Measurements from ENCODE around the gene PTPN7.
"Not testable (repeated sequence)": the region's sequence is repeated elsewhere in the genome, so short reads cannot be mapped to it uniquely, and the experiment has no call there.

Gene PTPN7

GRCh38 chr1:202182040-202182877 lies 21.9 kb upstream of the PTPN7 start:
- Histone ChIP-seq H3K27me3 (ENCODE audit: low read depth) (peaks cover 5% of the 10 kb centered on the region; the same call in 1 of the 2 replicates), H3K9me3 (no peaks in the 10 kb centered on the region), H3K4me1 (no peaks in the 10 kb centered on the region), H3K4me3 (no peak overlapping the region), H3K36me3 (replicated peaks) (no peaks in the 10 kb centered on the region)
- in situ Hi-C loops (cut with MboI; ENCODE audit: low sequenced_read_pairs): no loop called here
- DNase-seq (ENCODE audit: low spot score in 2 of 2): no peak

GRCh38 chr1:202181586-202181985 lies 21.2 kb upstream of the PTPN7 start:
- Histone ChIP-seq H3K9me3 (no peaks in the 10 kb centered on the region), H3K36me3 (replicated peaks) (no peaks in the 10 kb centered on the region), H3K4me3 (no peak overlapping the region), H3K4me1 (no peaks in the 10 kb centered on the region), H3K27me3 (ENCODE audit: low read depth) (peaks cover 5% of the 10 kb centered on the region; the same call in 1 of the 2 replicates)
- in situ Hi-C loops (cut with MboI; ENCODE audit: low sequenced_read_pairs): no loop called here
- DNase-seq (ENCODE audit: low spot score in 2 of 2): no peak

DNA sequence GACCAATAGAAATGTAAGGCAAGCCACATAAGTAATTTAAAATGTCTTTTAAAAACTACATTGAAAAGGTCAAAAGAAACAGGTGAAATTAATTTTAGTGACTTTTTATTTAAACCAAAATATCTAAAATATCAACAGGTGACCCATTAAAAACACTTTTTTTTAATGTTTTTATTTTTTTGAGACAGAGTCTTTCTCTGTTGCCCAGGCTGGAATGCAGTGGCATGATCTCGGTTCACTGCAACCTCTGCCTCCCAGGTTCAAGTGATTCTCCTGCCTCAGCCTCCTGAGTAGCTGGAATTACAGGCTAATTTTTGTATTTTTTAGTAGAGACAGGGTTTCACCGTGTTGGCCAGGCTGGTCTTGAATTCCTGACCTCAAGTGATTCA lies 20.3 kb upstream of the PTPN7 start:
- H3K27me3 ChIP-seq (ENCODE audit: low read depth); H3K4me1 ChIP-seq; H3K4me3 ChIP-seq; DNase-seq (ENCODE audit: low spot score in 2 of 2); in situ Hi-C loops (cut with MboI; ENCODE audit: low sequenced_read_pairs); H3K9me3 ChIP-seq; H3K36me3 ChIP-seq (replicated peaks): not testable (repeated sequence)

- Histone ChIP-seq H3K36me3 (replicated peaks) (no peaks in the 10 kb centered on the region), H3K4me1 (no peaks in the 10 kb centered on the region), H3K27me3 (ENCODE audit: low read depth) (peaks cover 5% of the 10 kb centered on the region; the same call in 1 of the 2 replicates), H3K9me3 (no peaks in the 10 kb centered on the region), H3K4me3 (no peak overlapping the region)
- in situ Hi-C loops (cut with MboI; ENCODE audit: low sequenced_read_pairs): no loop called here
- DNase-seq (ENCODE audit: low spot score in 2 of 2): no peak
These were observed 19.7 kb upstream of the PTPN7 start for GRCh38 chr1:202179828-202180750.

- Histone ChIP-seq H3K9me3 (no peaks in the 10 kb centered on the region), H3K4me1 (no peaks in the 10 kb centered on the region), H3K36me3 (replicated peaks) (no peaks in the 10 kb centered on the region), H3K4me3 (no peak overlapping the region), H3K27me3 (ENCODE audit: low read depth) (peaks cover 5% of the 10 kb centered on the region; the same call in 1 of the 2 replicates)
- in situ Hi-C loops (cut with MboI; ENCODE audit: low sequenced_read_pairs): no loop called here
- no peak for DNase-seq (ENCODE audit: low spot score in 2 of 2)
These were observed 16.8 kb upstream of the PTPN7 start for GRCh38 chr1:202176949-202177927.

DNA sequence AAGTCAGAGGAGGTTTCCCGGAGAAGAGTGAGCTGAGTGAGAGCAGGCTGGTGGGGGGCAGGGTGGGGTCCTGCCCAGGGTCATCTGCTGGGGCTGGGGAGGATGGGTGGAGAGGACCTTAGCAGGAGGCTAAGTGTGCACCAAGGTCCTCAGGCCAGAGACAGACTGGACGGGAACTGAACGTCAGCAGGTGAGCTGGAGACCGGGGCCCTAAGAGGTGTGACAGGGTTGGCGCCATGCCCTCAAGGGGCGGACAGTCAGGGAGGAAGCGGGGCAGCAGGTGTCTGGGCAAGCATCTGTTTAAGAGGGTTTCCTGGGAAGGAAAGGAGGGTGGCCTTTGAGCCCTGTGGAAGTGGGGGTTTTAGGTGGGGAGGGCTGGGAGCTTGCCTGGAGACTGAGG lies 13.6 kb upstream of the PTPN7 start:
- in situ Hi-C loops (cut with MboI; ENCODE audit: low sequenced_read_pairs): no loop called here
- H3K4me3 ChIP-seq: no peak overlapping the region
- H3K4me1 ChIP-seq: no peaks in the 10 kb centered on the region
- H3K9me3 ChIP-seq: no peaks in the 10 kb centered on the region
- no peaks in the 10 kb centered on the region for H3K36me3 ChIP-seq (replicated peaks)
- H3K27me3 ChIP-seq (ENCODE audit: low read depth): peaks cover under 1% of the 10 kb centered on the region; the same call in 1 of the 2 replicates
- no peak for DNase-seq (ENCODE audit: low spot score in 2 of 2)

DNA sequence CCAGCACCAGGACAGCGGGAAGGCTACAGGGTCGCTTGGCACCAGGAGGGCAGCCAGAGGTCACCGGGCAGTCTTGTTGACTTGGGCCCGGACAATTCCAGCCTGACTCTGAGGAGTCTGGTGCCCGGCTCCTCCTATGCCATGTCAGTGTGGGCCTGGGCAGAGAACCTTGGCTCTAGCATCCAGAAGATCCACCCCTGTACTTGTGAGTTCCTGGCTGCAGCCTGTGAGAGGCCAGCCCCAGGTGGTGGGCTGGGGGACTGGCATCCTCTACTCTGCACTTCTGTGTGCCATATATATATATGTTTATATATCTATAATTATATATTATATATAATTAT lies 11.6 kb upstream of the PTPN7 start:
- H3K4me3 ChIP-seq: no peak overlapping the region
- H3K4me1 ChIP-seq: no peaks in the 10 kb centered on the region
- H3K27me3 ChIP-seq (ENCODE audit: low read depth): no peaks in the 10 kb centered on the region
- H3K36me3 ChIP-seq (replicated peaks): no peaks in the 10 kb centered on the region
- no peak for DNase-seq (ENCODE audit: low spot score in 2 of 2)
- no peaks in the 10 kb centered on the region for H3K9me3 ChIP-seq
- in situ Hi-C loops (cut with MboI; ENCODE audit: low sequenced_read_pairs): no loop called here

- Histone ChIP-seq H3K9me3 (no peaks in the 10 kb centered on the region), H3K4me3 (no peak overlapping the region), H3K36me3 (replicated peaks) (no peaks in the 10 kb centered on the region), H3K27me3 (ENCODE audit: low read depth) (no peaks in the 10 kb centered on the region), H3K4me1 (no peaks in the 10 kb centered on the region)
- in situ Hi-C loops (cut with MboI; ENCODE audit: low sequenced_read_pairs): no loop called here
- no peak for DNase-seq (ENCODE audit: low spot score in 2 of 2)
These were observed 11.1 kb upstream of the PTPN7 start for GRCh38 chr1:202171292-202172014.

DNA sequence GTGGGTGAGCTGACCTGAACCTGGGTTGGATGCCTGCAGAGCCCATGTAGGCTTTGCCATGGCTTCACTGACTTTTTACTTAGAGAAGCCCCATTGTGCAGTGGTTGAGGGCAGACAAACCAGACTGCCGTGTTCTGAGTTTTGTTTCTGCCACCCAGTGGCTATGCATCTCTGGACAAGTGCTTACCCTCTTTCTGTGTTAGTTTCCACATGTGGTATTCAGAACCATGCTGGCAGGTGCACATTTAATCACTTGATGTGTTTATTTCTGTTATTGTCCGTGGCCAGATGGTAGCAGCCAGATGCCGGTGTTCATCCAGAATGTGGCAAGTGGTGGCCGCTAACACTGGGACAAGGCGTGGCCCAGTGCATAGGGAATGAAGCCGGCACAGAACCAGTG lies 10.3 kb upstream of the PTPN7 start:
- in situ Hi-C loops (cut with MboI; ENCODE audit: low sequenced_read_pairs): no loop called here
- Histone ChIP-seq H3K36me3 (replicated peaks) (no peaks in the 10 kb centered on the region), H3K4me1 (no peaks in the 10 kb centered on the region)

GRCh38 chr1:202168861-202169260 lies 8.5 kb upstream of the PTPN7 start:
- Histone ChIP-seq H3K4me1 (no peaks in the 10 kb centered on the region), H3K27me3 (ENCODE audit: low read depth) (no peaks in the 10 kb centered on the region), H3K9me3 (no peaks in the 10 kb centered on the region), H3K36me3 (replicated peaks) (no peaks in the 10 kb centered on the region), H3K4me3 (no peak overlapping the region)
- in situ Hi-C loops (cut with MboI; ENCODE audit: low sequenced_read_pairs): no loop called here
- DNase-seq (ENCODE audit: low spot score in 2 of 2): no peak

More for the DNA sequence above, 10.3 kb upstream of the PTPN7 start:
- Histone ChIP-seq H3K9me3 (no peaks in the 10 kb centered on the region), H3K27me3 (ENCODE audit: low read depth) (no peaks in the 10 kb centered on the region), H3K4me3 (no peak overlapping the region)
- DNase-seq (ENCODE audit: low spot score in 2 of 2): no peak

DNA sequence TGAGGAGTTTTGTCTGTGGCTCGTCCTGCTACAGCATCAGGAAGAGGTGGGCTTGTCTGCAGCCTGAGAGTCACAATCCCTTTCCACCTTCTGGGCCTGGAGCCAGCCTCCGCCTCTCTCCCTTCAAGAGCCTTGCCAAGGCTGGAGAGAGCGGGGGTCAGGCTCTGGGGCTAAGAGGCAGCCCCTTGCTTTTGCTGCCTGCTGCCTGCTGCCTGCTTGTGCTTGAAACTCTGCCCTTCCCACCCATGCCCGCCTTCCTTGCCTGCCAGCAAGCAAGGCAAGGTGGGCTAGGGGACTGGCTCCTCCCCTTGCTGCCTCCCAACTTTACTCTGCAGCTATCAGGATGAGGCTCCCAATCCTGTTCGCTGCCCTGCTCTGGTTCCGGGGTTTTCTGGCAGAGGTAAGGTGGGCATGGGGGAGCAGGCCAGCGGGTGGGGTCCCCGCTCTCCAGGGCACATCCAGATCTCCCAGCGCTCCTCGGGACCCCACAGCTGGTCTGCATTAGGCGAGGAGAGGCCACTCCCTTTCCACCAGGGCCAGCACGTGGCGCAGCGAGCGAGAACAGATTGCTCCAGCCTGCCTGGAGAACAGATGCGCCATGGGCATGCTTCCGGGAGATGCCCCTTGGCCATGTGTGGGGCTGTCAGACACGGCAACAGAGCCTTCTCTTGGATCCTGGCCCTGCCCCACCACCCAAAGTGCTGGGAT lies 7.5 kb upstream of the PTPN7 start:
- H3K27me3 ChIP-seq (ENCODE audit: low read depth): no peaks in the 10 kb centered on the region
- H3K4me3 ChIP-seq: no peak overlapping the region
- no peaks in the 10 kb centered on the region for H3K36me3 ChIP-seq (replicated peaks)
- no peaks in the 10 kb centered on the region for H3K9me3 ChIP-seq
- no peak for DNase-seq (ENCODE audit: low spot score in 2 of 2)
- in situ Hi-C loops (cut with MboI; ENCODE audit: low sequenced_read_pairs): no loop called here
- no peaks in the 10 kb centered on the region for H3K4me1 ChIP-seq

DNA sequence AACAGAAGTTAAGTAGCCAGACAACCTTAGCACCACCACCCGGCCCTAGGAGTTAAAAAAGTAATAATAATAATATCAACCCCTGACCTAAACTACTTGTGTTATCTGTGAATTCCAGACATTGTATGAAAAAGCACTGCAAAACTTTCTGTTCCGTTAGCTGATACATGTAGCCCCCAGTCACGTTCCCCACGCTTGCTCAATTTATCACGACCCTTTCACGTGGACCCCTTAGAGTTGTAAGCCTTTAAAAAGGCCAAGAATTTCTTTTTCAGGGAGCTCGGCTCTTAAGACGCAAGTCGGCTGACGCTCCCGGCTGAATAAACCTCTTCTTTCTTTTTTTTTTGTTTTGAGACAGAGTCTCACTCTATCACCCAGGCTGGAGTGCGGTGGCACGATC lies 6.7 kb upstream of the PTPN7 start:
- H3K9me3 ChIP-seq; DNase-seq (ENCODE audit: low spot score in 2 of 2); H3K4me3 ChIP-seq; in situ Hi-C loops (cut with MboI; ENCODE audit: low sequenced_read_pairs); H3K36me3 ChIP-seq (replicated peaks); H3K4me1 ChIP-seq; H3K27me3 ChIP-seq (ENCODE audit: low read depth): not testable (repeated sequence)
